GM19467 (cell line): ENCODE data around the gene UCKL1.
"Not testable (repeated sequence)": the region's sequence is repeated elsewhere in the genome, so short reads cannot be mapped to it uniquely, and the experiment has no call there.

Experiments
- ATAC-seq: cut with Tn5 transposase; IDR thresholded peaks from one replicate; pipeline ENCODE4 v1.9.1; 2021; ENCODE audit warnings: mild to moderate bottlenecking, moderate library complexity; ENCODE audit not compliant: unreplicated experiment

Gene UCKL1

DNA sequence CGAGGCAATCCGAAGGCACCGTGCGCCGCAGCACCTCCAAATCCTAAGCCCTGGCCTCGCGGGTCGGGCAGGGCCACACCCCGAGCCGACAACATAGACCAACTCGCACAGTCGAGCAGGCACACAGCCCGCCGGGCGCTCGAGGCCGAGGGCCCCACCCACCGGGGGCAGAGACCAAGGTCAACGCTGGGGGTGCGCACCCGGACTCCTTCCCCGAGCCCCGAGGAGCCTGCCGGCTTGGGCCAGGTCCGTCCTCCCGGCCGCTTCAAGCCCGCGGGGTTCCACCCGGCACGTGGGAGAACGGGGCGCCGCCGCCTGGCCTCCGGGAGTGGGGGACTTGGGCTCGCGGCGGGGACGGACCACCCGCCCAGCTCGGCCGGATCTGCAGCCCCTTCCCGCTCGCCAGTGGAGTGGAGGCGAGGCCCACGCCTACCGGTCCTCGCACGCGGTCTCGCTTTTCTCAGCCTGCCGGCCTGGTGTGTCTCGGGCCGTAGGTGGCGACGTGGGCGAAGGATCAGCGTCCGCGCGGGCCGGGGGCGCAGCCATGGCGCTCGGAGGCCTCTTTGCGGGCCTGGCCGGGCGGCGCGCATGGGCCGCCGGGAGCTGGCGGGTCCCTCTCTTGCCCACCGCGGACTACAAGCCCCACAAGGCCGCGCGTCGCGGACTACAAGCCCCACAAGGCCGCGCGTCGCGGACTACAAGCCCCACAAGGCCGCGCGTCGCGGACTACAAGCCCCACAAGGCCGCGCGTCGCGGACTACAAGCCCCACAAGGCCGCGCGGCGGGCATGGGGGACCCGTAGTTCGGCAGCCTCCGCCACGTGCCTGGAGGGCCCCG is at the start of gene UCKL1:
Gene UCKL1, minus strand, starts transcription at position 590 of the 837 bp plus-strand sequence. Its CDS starts 44 bp downstream, at position 546.
- peak; percentile 61 for ATAC-seq

DNA sequence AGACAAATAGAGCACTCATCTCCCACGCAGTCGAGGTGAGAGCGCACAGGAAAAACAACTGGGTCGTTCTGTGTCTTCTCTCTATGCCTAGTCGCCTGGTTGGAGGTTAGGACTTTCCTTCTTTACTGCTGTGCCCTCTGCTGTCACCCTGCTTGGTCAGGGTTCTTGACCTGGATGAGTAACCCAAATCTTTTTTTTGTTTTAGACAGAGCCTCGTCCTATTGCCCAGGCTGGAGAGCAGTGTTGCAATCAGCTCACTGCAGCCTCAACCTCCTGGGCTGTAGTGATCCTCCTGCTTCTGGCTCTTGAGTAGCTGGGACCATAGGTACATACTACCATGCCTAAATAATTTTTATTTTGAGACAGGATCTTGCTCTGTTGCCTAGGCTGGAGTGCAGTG is 49.2 kb upstream of the UCKL1 start:
- ATAC-seq: no peak

DNA sequence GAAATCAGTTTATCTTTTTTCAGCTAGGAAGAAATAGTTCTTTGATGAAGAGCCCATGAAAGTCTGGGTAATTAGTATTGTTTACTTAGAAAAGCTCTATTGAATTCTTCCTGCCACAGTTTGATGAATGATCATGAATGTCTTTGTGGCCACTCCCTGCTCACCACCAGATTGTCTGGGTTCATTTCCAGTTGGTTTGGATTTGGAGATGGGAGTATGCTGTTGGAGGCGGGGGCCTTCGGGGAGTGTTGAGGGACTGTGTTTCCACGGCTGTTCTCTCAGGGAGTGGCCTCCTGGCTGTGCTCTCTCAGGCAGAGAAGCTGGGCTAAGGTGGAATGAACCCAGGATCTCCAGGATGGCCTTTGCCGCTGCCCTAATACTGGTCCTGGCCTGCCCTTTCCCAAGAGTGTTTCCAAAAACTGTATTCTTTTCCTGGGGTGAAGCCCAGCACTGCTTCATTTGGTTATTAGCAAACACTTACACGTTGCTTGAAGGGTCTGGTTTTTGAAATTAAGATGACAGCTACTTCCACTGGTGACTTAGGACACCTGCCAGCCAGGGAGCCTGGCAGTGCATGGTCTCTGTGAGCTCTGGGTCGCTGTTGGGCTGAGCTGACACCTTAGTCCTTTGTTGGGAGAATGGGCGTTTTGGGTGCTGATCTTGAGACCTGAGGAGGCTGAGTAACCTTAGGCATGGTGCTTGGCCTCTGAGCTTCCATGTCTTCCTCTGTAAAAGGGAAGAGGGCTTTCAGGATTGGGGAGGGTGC is 47.9 kb upstream of the UCKL1 start:
- no peak for ATAC-seq

DNA sequence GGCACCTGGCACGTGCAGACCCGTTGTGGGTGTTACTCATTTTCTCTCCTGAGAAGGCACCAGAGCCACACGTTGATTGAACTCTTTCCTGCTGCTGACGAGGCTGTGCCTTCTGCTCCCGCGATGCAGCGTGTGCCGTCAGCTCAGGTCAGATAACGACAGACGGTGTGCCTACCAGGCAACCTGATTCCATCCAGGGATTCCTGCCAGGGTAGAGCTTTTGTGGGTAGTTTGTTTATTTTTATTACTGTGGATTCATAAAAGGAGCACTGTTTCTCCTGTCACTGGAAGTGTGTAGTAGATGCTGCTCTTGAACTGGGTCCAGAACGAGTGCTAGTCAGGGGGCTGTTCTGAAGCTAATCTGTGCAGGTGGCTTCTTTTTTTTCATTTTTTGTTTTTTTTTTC is 45.4 kb upstream of the UCKL1 start:
- ATAC-seq: no peak

DNA sequence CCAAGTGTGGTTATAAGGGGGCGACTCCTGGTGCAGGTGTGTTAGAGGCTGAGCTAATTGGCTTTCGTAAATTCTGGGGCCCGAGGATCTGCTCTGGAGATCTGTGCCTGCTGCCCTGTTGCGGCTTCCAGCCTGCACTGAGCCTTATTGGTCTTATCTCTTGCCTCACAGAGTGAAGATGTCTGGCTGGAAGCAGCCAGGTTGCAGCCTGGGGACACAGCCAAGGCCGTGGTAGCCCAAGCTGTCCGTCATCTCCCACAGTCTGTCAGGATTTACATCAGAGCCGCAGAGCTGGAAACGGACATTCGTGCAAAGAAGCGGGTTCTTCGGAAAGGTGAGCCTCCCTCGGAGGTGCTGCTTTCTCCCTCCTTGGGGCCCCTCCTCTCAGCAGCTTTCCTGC is 44.7 kb upstream of the UCKL1 start:
- no peak for ATAC-seq

DNA sequence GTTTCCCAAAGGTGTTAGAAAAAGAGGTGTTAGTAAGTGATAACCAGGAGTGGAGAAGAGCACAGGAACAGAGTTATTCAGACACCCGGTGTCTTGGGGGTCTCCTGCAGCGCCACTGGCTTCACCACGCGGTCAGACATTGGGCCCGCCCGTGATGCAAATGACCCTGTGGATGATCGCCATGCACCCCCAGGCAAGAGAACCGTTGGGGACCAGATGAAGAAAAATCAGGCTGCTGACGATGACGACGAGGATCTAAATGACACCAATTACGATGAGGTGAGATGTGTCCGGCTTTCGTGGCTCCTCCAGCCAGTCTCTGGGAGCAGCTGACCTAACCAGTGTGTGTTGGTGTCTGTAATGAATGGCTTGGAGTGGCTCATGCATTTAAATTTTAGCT is 26.7 kb upstream of the UCKL1 start:
- no peak for ATAC-seq

DNA sequence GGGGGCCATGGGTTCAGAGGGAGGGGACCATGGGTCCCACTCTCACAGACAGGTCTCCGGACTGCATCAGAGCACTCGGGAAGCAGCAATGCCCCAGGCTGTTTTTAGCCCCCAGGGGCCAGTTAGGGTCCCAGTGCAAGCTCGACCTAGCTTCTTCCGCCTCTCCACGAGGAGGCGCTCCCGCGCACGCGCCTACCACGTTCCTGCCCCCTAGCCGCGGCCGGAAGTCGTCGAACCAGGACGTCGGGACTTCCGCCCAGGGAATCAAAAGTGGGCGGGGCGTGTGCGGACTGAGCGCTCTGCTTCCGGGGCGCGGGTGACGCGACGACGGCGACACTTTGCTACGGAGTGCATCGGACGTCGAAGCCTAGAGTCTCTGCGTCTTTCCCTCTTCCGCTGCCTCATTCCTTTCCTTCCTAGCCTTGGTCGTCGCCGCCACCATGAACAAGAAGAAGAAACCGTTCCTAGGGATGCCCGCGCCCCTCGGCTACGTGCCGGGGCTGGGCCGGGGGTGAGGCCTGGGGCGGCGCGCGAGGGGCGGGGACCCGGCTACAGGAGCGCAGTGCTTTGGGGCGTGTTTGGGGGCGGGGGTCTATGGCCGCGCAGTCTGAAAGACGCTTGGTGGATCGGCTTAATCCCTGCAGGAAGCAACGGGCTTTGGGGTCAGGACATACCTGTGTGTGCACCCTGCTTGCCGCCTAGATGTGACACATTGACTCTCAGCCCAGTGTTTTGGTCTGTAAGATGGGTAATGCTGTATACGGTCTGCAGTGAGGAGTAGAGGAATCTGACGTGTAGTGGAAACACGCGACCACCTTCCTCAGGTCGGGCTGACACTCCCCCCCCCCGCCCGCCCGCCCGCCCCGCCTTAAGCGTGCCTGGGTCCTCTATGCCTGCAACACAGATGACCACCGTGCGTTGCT is 24.9 kb upstream of the UCKL1 start, which contains the start of gene PRPF6:
Gene PRPF6, plus strand, starts transcription at position 327 of the 923 bp plus-strand sequence. Its CDS starts 114 bp downstream, at position 441.
- ATAC-seq: peak; percentile 54

DNA sequence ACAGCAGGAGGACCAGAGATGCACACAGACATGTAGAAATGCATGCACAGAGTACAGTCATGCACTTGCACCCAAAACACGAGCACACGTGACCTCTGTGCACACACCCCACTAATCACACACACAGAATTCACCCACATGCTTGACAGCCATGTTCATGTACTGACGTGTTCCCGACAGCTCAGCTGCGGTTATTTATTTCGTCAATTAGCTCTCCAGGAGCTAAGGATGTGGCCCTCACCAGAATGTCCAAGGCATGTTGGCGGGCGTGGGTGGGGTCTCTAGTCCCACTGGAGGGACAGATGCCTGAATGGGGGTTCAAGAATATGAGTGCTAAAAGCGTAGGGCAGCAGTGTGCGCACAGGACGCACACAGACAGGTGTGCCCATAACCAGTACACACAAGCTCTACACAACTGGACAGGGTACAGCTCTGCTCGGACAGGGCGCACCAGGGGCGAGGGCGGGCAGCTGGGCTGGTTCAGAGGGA is 24.1 kb upstream of the UCKL1 start:
- ATAC-seq: no peak

DNA sequence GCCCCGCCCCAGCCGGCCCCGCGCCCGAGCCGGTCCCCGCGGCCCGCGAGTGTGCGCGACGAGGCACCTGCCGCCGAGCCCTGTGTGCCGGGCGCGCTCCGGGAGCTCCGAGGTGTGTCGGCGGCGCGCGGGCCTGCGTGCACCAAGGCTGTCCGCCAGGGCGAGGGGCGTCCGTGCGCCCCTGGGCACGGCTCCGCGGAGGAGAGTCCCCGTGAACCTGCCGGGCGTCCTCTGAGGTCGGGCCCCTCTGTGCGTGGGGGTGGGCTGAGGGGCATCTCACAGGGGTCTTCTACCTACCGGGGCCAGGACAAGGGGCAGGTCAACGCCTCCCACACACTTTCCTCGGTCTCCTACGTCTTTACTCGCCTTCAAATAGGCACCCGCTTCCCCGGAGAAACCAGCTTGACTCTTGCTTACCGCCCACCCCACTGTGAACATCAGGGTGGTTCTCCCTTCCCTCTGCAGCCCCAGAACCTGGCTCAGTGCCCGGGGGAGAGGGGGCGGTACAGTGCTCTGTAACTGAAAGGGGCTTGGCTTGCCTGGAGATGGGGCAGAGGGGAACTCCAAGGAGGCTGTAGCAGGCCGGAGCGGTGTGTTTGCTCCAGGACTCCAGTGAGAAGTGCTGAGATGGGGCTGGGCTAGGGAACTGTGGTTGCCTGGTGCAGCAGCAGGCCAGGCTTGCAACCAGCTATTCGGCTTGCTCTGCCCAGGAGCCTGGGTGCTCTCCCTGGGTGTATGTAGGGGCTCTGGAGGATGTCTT is 23.5 kb upstream of the UCKL1 start, which contains the start of gene SAMD10:
Gene SAMD10, minus strand, starts transcription at position 86 of the 760 bp plus-strand sequence. CDS start 175 bp downstream, outside the sequence.
- no peak for ATAC-seq

DNA sequence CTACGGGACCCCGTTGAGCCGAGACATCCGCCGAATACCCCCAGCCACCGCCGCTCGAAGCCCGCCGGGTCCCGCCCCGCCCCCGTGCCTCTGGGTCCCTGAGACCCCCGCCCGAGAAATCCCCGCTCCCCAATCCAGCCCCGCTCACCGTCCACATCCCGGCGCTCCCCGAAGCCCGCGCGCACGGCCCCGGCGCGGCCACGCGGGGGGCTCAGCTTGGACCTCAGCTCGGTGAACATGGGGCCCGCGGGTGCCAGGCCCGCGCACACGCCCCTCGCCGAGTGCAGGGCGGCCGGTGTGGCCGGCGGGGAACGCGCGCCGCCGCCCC is 23.0 kb upstream of the UCKL1 start:
- ATAC-seq: no peak

DNA sequence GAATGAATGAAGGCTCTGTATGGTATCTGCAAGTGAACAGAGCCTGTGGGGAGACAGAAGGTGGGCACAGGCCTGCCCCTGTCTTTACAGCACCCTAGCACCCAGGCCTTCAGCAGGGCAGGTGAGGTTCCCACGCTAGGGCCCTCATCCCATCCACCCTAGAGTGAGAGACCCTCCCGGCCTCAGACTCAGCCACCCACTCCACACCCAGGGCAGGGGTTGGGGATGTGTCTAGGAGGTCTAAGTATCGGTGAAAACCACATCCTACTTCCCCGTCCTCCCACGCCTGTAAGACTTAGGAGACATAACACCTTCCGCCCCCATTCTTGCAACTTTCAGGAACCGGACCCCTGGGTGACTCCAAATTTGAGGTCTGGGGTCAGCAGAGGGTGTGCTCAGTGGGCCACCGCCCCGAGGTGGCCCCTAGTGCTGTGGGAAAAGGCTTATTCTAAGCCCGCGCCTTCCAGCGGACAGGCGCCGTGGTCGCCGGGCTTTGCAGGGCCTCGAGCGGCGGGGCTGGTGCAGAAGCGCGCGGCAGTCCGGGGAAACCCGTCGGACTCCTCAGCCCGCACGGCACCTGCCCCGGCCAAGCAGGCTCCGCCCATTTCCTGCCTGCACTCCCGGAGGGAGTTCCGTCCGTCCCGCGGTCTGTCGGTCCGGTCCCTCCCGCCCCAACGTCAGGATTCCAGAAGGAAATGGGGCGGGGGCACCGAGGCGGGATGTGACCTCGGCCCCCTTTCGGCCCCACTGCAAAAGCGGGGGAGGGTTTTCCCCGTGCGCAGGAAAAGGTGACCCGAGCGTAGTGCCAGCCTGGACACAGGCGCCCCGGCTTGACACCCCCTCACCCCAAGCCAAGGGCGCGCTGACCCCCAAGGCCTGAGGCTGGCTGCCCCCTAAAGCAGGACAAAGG is 22.4 kb upstream of the UCKL1 start:
- peak; percentile 36 for ATAC-seq

DNA sequence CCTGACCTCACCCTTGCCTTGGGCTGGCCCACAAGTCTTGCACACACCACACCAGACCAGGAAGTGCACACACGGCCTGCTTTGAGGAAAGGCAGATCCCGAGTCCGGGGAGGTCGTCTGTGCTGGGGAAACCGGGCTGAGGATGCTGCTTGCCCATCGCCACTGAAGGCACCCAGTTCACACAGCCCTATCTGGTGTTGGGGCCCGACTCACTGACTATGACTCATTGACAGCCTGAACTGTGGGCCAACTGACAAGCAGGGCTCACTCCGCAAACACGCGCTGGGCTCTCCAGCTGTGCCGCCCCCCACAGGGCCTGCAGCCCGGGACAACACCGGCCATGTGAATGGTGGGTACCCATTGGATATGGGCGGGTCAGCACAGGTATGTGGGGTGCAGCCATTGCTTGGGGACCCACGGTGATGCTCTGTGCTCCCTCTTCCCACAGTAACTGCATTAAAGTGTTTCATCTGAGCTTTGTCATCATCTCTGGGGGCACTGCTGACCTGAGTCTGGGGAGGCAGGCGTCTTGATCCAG is 21.6 kb upstream of the UCKL1 start:
- ATAC-seq: no peak

DNA sequence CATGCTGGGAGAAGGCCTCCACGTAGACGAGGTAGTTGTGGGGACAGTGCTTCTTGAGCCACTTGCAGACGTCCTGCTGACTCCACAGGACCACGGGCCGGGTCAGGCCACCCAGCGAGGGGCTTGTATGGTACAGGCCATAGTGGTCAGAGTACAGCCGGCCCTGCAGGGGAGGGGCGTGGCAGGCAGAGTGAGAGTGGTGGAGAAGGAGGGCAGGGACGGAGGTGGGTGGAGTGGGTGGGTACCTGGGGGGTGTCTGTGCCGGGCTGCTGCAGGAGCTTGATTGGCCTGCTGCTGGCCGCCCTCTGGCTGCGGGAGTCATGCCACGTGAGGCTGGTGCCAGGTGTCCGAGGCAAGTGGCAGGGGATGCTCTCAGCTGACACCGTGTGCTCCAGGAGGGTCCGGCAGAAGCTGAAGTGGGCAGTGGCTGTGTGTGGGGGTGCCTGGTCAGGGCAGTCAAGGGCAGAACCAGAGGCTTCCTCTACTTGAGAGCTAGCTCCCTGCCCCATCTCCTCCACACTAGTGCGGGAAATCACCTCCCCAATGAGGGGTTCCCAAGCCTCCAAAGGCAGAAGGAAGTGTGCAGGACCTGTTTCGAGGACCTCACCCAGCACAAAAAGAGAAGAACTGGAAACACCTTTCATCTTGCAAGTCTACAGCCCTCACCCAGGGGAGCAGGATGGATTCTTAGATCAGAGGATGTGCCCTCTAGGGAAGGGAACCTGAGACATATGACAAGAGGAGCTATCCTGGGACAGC is 20.9 kb upstream of the UCKL1 start:
- ATAC-seq: no peak

DNA sequence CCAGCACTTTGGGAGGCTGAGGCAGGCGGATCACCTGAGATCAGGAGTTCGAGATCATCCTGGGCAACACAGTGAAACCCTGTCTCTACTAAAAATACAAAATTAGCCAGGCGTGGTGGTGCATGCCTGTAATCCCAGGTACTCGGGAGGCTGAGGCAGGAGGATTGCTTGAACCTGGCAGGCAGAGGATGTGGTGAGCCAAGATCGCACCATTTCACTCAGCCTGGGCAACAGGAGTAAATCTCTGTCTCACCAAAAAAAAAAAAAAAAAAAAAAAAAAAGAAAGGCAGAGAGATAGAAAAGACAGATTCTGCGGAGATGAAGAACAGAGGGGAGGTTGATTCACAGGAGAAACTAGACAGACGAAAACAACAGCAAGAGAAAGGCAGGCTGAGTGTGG is 20.3 kb upstream of the UCKL1 start:
- ATAC-seq: not testable (repeated sequence)

DNA sequence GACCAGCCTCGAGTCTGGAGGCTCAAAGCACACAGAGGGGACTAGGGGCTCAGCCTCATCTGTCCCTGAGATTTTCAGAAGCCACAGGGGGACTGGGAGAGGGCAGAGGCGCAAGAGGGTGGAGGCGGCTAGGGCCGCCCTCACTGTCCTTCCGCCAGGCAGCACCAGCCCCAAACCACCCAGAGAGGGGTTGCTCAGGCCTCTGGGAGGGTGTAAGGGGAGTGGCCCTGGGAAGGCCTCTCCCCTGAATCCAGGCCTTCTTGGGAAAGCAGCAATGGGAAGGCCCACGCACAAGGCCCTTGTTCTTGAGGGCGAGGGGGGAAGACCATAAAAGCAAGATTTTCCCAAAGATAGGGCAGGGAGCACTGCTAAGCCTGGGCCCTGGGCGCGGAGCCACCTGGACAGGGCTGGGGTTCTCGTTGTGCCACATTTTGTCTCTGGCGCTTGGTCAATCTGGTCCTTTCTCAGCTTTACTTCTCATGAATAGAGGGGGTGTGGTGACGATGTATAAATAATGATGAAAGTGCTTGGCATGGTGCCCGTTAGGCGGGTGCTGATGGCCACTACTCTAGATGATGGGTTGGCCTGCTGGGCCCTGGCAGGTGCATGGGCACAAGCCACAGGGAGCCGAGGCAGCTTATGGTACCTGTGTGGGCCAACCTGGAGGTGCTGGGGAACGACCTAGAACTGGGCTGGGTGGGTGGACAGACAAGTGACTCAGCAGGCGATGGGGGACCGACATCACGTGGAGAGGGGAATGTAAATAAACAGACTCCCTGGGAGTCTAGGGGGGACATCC is 18.4 kb upstream of the UCKL1 start:
- no peak for ATAC-seq

DNA sequence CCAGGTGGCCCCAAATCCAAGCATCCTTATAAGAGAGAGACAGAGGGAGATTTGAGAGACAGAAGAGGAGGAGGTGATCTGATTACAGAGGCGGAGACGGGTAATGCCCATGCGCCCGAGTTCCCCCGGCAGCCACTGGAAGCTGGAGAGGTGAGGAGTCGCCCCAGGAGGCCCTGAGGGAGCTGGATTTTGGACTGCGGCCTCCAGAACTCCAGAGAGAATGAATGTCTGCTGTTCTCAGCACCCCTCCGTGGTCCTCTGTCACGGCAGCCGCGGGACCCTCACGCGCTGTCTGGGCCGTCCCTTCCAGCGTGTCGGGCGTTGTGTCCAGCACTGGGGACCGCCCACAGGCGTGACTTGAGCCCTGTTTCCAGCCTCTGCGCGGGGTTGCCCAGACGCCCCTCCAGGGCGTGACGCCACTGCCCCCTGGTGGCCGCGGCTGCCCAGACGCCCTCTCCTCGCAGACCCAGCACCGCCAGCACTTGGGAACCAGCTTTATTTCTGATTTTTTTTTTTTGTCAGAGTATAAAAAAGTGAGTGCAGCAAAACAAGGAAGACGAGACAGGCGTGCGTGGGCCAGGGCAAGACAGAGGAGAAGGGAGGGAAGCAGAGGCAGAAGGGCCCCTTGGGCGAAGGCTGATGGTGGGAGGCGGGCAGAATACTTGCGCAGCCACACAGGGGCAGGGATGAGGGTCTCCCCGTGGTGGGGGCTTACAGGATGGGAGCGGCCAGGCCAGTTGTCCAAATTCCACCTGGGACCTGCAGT is 17.6 kb upstream of the UCKL1 start:
- ATAC-seq: no peak

DNA sequence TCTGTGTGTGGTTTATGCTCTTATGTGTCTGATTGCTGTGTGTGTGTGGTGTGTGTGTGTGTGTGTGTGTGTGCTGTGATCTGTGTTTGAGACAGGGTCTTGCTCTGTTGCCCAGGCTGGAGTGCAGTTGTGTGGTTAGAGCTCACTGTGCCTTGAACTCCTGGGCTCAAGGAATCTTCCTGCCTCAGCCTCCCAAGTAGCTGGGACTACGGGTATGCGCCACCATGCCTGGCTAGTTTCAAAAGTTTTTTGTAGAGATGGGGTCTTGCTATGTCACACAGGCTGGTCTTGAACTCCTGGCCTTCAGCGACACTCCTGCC is 16.9 kb upstream of the UCKL1 start:
- ATAC-seq: no peak
